Measurements from ENCODE around the gene TSC1. TPM values are rescaled to one million over a fixed set of nuclear protein-coding genes. Genes with fewer than 3 reads are reported as not detected.

Gene TSC1
- total RNA-seq, 1 donor from 2014 or later = 31.7 TPM

GRCh38 chr9:132887181-132888120 lies 57.0 kb downstream of the TSC1 start:
- no peak overlapping the region for H3K4me3 ChIP-seq (ENCODE audit: low read depth, low read length)
- TF ChIP-seq CTCF (IDR thresholded peaks at IDR 0.05; ENCODE audit: insufficient read depth, low read length, poor library complexity, severe bottlenecking) = no peak
- no peak for DNase-seq (ENCODE audit: low read depth)
- no peaks in the 10 kb centered on the region for H3K27me3 ChIP-seq (ENCODE audit: control insufficient read depth, insufficient read depth, low read length)
- no peaks in the 10 kb centered on the region for H3K36me3 ChIP-seq (ENCODE audit: control insufficient read depth, insufficient read depth, low read length)

DNA sequence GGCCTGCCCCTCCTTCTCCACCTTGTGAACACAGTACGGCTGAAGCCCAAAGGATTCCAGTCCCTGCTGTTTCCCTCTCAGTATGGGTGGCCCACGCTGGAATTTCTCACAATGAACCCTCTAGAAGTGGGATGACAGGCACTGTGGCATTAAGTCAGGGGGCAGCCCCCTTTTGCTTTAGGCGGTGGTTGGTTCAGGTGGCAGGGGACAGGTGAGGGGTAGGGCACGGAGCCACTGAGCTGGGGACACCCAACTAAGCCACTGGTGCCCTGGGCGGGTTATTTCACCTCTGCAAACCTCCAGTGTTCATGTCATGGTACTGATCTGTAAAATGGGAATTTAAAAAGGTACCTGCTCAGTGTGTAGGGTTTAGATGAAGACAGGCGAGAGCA lies 58.1 kb downstream of the TSC1 start:
- no peaks in the 10 kb centered on the region for H3K36me3 ChIP-seq (ENCODE audit: control insufficient read depth, insufficient read depth, low read length)
- H3K27me3 ChIP-seq (ENCODE audit: control insufficient read depth, insufficient read depth, low read length) = no peaks in the 10 kb centered on the region
- TF ChIP-seq CTCF (IDR thresholded peaks at IDR 0.05; ENCODE audit: insufficient read depth, low read length, poor library complexity, severe bottlenecking) = no peak
- no peak overlapping the region for H3K4me3 ChIP-seq (ENCODE audit: low read depth, low read length)
- DNase-seq (ENCODE audit: low read depth) = no peak

DNA sequence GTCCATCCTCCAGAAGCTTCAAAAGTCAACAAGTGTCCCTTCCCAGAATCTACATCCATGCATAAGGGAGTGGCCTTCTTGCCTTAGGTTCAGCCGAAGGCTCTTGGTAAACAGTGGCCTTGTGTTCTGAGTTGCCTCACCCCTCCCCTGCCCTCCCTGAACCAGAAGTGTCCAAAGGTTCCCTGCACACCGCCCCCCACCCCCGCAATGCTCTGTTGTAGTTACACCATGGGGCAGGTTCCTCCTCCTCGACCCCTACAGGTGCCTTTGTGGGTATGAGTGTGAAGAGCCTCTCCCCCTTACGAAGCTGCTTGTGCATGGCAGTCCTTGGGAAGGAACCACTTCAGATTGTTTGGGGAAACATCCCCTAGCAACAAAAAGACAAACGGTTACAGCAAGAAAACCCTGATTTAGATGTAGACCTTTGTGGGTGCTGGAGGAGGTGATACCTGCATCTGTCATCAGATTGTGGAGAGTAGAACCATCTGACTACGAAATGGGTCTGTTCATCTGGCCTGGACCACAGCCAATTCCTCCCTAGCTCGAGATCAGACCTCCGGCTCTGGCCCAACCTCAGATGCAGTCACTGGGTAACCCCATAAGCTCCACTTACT lies 58.6 kb downstream of the TSC1 start:
- Histone ChIP-seq H3K36me3 (ENCODE audit: control insufficient read depth, insufficient read depth, low read length) (no peaks in the 10 kb centered on the region), H3K27me3 (ENCODE audit: control insufficient read depth, insufficient read depth, low read length) (no peaks in the 10 kb centered on the region), H3K4me3 (ENCODE audit: low read depth, low read length) (no peak overlapping the region)
- no peak for TF ChIP-seq CTCF (IDR thresholded peaks at IDR 0.05; ENCODE audit: insufficient read depth, low read length, poor library complexity, severe bottlenecking)
- DNase-seq (ENCODE audit: low read depth) = no peak

- DNase-seq (ENCODE audit: low read depth) = no peak
- H3K4me3 ChIP-seq (ENCODE audit: low read depth, low read length) = no peak overlapping the region
- H3K36me3 ChIP-seq (ENCODE audit: control insufficient read depth, insufficient read depth, low read length) = no peaks in the 10 kb centered on the region
- TF ChIP-seq CTCF (IDR thresholded peaks at IDR 0.05; ENCODE audit: insufficient read depth, low read length, poor library complexity, severe bottlenecking) = no peak
- no peaks in the 10 kb centered on the region for H3K27me3 ChIP-seq (ENCODE audit: control insufficient read depth, insufficient read depth, low read length)
Measured at GRCh38 chr9:132883349-132884294, 60.8 kb downstream of the TSC1 start.

- Histone ChIP-seq H3K4me3 (ENCODE audit: low read depth, low read length) (no peak overlapping the region), H3K27me3 (ENCODE audit: control insufficient read depth, insufficient read depth, low read length) (no peaks in the 10 kb centered on the region), H3K36me3 (ENCODE audit: control insufficient read depth, insufficient read depth, low read length) (no peaks in the 10 kb centered on the region)
- no peak for DNase-seq (ENCODE audit: low read depth)
- no peak for TF ChIP-seq CTCF (IDR thresholded peaks at IDR 0.05; ENCODE audit: insufficient read depth, low read length, poor library complexity, severe bottlenecking)
Measured at GRCh38 chr9:132882616-132883015, 61.8 kb downstream of the TSC1 start.

All from kidney epithelial cell (primary cell).